NCI-H1092 treated with DMSO at 0.1 percent for 48 hours (cell line): ENCODE measurements around the gene LARGE1.

Experiments used
- DNase-seq: peaks from one replicate; lab custom pipeline; 2025; lab: John Stamatoyannopoulos, UW

The LARGE1 gene

GRCh38 chr22:33361581-33361980, 558.7 kb downstream of the LARGE1 start:
- DNase-seq: no peak

DNA sequence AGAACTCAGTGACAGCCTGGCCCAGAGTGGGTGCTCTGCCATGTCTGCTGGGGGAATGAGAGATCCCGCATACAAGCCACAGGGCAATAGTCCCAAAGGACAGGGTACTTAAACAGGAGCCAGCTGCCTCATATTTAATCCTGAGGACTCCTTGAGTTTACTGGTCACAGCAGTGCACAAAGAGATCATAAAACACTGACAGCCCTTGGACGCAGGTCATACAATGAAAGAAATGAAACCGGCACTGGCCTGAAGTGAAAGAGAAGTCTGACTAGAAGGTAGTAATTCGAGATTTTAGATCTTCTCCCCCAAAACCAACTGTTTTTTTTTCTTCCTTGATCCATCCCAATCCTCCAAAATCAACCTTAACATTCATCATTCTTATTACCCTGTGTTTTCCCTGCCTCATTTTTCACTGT, 562.3 kb downstream of the LARGE1 start:
- DNase-seq: peak; percentile 70

DNA sequence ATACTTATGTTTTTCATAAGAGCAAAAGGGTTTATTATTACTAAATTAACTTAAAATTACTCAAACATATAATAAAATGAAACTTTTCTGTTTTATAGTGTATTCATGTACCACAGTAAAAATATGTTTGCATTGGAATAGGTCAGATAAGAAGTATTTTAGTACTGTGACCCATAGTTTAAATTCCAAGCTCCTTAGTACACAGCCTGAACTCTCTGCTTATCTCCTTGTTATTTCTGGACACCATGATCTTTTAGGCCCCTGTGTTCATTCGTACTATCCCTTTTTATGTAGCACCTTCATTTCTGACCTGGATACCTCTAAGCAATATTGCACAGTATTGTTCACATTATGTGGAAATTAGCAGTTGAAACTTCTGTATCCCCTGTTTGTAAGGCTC, 565.3 kb downstream of the LARGE1 start:
- DNase-seq: no peak

- no peak for DNase-seq
These were observed 566.8 kb downstream of the LARGE1 start for GRCh38 chr22:33353502-33353901.

- no peak for DNase-seq
These were observed 567.5 kb downstream of the LARGE1 start for GRCh38 chr22:33352768-33353167.

DNA sequence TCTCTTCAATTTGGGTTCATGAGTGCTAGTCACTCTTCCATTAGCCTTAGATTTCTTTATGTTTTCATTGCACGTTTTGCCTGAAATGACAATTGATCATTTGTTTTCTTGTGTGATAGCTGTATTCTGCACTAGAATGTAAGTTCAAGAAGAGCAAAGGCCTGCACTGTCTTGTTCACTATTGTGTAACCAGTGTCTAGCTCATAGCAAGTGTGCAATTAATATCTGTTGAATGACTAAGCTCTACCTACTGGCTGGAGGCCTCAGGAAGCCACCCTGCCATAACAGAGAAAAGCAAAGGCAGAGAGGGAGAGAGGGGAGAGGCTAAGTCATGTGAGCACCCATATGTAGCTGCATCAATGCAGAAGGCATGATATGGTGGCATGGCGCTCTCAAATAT, 569.3 kb downstream of the LARGE1 start:
- DNase-seq: no peak

- no peak for DNase-seq
These were observed 569.8 kb downstream of the LARGE1 start for GRCh38 chr22:33350491-33350890.

- DNase-seq: no peak
These were observed 573.3 kb downstream of the LARGE1 start for GRCh38 chr22:33347002-33347401.

DNA sequence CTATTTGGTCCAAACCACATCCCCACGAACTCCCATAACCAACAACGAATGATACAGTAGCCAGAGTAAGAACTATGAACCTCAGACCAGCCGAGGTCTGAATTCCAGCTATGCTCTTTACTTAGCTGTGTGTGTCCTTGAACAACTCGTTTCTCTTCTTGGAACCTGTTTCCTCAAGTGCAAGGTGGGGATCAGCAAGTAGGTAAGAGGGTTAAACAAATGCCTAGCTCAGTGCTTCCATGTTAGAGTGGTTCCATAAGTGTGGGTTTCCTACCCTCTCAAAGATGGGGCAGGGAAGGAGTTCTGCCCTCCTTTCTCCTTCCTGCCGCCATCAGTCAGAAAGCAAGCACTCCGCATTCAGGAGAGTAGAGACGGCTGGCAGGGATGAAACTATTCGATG, 578.7 kb downstream of the LARGE1 start:
- DNase-seq: no peak

DNA sequence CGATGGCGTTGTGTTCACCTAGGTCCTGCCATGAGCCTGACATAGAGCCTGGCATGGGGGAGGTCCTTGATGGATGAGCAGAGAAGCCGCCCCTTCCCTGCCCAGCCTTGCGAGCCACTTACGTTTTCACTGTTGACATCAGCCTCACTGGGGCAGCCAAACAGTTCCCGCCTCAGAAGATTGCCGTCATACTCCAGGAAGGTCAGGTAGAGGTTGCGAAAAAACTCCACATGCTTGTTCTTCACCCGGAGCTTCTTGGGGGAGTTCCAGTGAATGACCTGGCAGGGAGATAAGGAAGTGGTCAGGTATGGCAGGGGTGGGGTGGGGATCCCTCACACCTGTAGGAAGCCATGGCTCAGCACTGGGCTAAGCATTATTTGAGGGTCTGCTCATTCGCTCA, 582.8 kb downstream of the LARGE1 start:
- DNase-seq: no peak

DNA sequence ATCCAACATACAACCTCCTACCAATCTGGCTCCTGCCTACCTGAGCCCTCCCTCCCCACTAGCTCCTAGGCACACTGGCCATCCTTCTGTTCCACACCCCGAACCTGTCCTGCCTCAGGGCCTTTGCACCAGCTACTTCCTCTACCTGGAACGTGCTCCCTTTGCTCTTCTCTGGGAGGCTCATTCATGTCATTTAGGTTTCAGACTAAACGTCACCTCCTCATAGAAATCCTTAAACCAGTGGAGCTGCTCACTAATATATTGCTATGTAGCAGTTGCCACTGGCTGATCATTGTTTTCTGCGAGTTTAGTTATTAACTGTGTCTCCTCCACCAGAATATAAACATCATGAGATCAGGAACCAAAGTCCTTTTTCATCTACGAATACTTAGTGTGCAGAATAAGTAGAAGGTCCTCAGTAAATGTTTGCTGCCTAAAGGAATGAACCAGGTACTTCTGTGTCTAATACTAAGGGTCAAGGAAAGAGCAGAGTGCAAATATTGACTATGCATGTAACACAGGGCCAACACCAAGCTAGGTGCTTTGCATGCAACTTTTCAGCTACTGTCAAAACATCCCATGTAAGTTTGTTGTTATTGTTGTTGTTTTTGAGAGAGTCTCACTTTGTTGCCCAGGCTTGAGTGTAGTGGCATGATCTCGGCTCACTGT, 584.5 kb downstream of the LARGE1 start:
- DNase-seq: no peak

GRCh38 chr22:33332538-33332937, 587.7 kb downstream of the LARGE1 start:
- peak; percentile 82 for DNase-seq

- no peak for DNase-seq
These were observed 589.3 kb downstream of the LARGE1 start for GRCh38 chr22:33331017-33331416.

GRCh38 chr22:33330534-33330933, 589.7 kb downstream of the LARGE1 start:
- no peak for DNase-seq

GRCh38 chr22:33329398-33329797, 590.9 kb downstream of the LARGE1 start:
- no peak for DNase-seq

DNA sequence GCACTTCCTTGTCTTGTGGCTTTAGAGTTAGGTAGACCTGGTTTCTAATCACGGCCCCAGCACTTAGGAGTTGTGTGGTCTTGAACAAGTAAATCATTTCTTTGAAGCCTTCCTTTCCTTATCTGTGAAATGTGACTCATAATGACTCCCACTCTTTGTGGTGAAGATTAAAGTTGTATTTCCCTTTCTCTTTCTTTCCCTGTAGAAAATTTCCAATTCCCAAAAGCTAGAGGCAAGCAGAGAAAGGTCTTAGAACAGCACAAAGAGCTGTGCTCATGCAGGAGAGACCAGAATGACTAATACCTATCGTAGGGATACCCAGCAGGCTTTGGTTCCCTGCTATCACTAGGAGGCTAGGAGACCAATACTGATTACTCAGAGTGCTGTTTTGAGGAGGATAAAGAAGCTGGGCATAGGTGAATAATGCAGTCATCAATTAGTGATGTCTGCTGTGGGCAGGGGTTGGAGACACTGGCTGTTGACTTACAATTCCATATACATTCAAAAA, 591.4 kb downstream of the LARGE1 start:
- no peak for DNase-seq

- no peak for DNase-seq
These were observed 592.9 kb downstream of the LARGE1 start for GRCh38 chr22:33327348-33327860.

DNA sequence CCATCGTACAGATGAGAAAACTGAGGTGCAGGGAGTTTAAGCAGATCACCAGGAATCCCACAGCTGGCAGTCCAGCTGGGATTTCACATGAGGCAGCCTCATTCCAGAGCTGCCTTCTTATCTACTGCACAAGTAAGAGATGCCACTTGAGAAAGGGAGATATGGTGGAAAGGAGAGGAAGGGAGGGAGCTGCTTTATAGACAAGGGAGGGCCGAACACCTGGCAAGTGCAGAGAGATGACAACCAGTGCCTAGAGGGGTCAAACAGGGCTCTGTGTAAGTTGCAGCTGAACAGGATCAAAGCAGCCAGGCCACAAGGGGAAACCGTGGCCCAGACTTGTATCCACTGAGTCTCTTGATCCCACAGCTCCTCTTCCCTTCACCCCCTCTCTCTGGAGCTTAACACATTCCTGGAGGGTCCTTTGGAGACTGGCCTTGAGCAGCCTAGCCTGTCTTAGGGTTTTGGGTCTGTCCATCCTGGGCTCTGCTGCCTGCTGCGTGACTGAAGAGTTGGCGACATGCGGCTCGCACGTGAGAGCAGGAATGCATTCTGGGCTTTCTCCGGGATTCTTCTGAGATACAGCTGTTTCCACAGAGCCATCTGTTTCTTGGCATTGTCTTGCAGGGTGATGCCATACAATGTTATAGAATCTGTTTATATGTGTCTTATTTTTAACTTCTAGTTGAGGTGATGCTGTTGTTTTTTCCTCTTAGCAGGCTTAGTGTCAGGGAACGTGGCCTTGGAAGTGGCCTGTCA, 593.6 kb downstream of the LARGE1 start:
- no peak for DNase-seq

GRCh38 chr22:33325232-33326004, 594.9 kb downstream of the LARGE1 start:
- DNase-seq: peak; percentile 12

GRCh38 chr22:33324228-33324627, 596.0 kb downstream of the LARGE1 start:
- DNase-seq: no peak

DNA sequence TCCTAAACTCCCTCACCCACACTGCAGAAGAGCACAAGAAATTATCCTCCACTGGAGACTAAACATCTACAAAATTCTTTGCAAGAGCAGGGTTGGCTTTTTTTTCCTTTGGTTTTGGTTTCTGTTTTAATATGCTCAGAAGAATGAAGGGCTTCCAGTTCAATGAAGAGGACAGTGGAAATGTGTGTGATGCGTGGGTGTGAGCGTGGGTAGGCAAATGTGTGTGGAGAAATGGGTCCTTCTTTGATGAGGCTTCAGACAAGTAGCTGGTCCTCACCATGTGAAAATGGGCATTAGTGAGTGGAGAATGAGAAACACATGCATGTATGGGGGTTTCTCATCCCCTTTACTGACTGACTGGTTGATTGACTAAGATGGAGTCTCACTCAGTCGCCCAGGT, 598.8 kb downstream of the LARGE1 start:
- DNase-seq: no peak

DNA sequence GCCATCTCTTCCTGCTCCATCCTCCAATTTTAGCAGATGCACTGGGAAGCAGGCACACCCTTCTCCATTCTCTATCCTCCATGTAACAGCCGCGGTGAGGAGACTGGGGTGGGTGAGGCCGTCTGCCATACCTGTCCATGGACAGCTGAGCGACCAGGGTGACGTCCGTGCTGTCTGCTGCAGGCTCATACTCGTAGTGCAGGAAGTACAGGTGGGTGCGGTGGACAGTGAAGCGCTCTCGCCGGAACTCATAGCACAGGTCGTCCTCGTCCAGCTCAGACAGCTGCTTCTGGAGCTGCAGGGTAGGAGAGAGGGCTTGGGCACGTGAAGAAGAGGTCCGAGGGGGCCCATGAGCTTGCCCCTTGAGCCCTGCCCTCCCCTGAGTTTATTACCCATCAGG, 604.3 kb downstream of the LARGE1 start:
- DNase-seq: no peak

DNA sequence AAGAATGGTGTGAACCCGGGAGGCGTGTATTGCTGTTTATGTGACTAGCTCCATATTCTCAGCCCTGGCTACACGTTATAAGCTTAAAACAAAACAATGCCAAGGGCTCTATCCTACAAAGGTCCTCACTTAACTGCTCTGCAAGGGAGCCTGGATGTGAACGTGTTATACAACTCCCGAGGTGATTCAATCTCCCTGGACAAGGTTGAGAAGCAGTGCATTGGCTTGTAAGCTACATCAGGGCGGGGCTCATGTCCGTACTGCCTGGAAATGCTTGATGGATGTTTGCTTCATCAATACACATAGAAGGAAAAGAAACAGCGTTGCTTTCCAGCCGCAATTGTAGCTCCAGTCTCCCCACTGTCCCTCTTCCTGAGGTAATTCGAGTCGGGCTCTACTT, 605.2 kb downstream of the LARGE1 start:
- no peak for DNase-seq
